ENCODE data around the gene EAF1.
"Not testable (repeated sequence)": the region's sequence is repeated elsewhere in the genome, so short reads cannot be mapped to it uniquely, and the experiment has no call there.

Gene EAF1

GRCh38 chr3:15391007-15391406, 36.4 kb upstream of the EAF1 start:
- Mint-ChIP-seq H3K9me3 (peaks cover 2 to 3% of the 10 kb centered on the region in 2 donors), H3K4me3 (no peak overlapping the region), H3K36me3 (peaks cover 6 to 20% of the 10 kb centered on the region in 2 donors), H3K4me1 (peaks cover 33 to 53% of the 10 kb centered on the region in 2 donors), H3K27ac (peak overlapping the region; percentile 31), H3K27me3 (no peaks in the 10 kb centered on the region)
- peak in 1 of 2 donors; percentile 50 for ATAC-seq (replicated peaks)
- DNase-seq: no peak

GRCh38 chr3:15393252-15393651, 34.1 kb upstream of the EAF1 start:
- not testable (repeated sequence) for ATAC-seq (replicated peaks); DNase-seq; H3K9me3 Mint-ChIP-seq; H3K27me3 Mint-ChIP-seq; H3K27ac Mint-ChIP-seq; H3K4me3 Mint-ChIP-seq
- peaks cover 19 to 30% of the 10 kb centered on the region in 2 donors for H3K4me1 Mint-ChIP-seq
- peaks cover 20 to 21% of the 10 kb centered on the region in 2 donors for H3K36me3 Mint-ChIP-seq

- peaks cover 7 to 37% of the 10 kb centered on the region in 2 donors for H3K4me1 Mint-ChIP-seq
Observed at GRCh38 chr3:15398731-15399133, 28.7 kb upstream of the EAF1 start.

GRCh38 chr3:15399970-15400369, 27.4 kb upstream of the EAF1 start:
- Mint-ChIP-seq H3K27me3 (no peaks in the 10 kb centered on the region), H3K4me1 (peaks cover 14 to 44% of the 10 kb centered on the region in 2 donors), H3K4me3 (no peak overlapping the region), H3K27ac (no peak overlapping the region), H3K9me3 (peaks cover 0 to 4% of the 10 kb centered on the region in 2 donors), H3K36me3 (peaks cover 20 to 27% of the 10 kb centered on the region in 2 donors)
- no peak for ATAC-seq (replicated peaks)
- DNase-seq: no peak

More at GRCh38 chr3:15398731-15399133, 28.7 kb upstream of the EAF1 start:
- DNase-seq; H3K27ac Mint-ChIP-seq; H3K4me3 Mint-ChIP-seq; H3K9me3 Mint-ChIP-seq; ATAC-seq (replicated peaks); H3K27me3 Mint-ChIP-seq: not testable (repeated sequence)
- peaks cover 20 to 30% of the 10 kb centered on the region in 2 donors for H3K36me3 Mint-ChIP-seq

GRCh38 chr3:15401936-15402335, 25.5 kb upstream of the EAF1 start:
- H3K9me3 Mint-ChIP-seq: peaks cover 0 to 4% of the 10 kb centered on the region in 2 donors
- peak overlapping the region; percentile 44 for H3K27ac Mint-ChIP-seq
- ATAC-seq (replicated peaks) (no peak), DNase-seq (no peak)
- H3K4me1 Mint-ChIP-seq: peaks cover 14 to 44% of the 10 kb centered on the region in 2 donors
- H3K27me3 Mint-ChIP-seq: no peaks in the 10 kb centered on the region
- H3K36me3 Mint-ChIP-seq: peaks cover 9 to 15% of the 10 kb centered on the region in 2 donors
- H3K4me3 Mint-ChIP-seq: no peak overlapping the region

- H3K4me3 Mint-ChIP-seq: no peak overlapping the region
- peaks cover 0 to 10% of the 10 kb centered on the region in 2 donors for H3K36me3 Mint-ChIP-seq
- no peak overlapping the region for H3K27ac Mint-ChIP-seq
- ATAC-seq (replicated peaks): no peak
- peaks cover 14 to 44% of the 10 kb centered on the region in 2 donors for H3K4me1 Mint-ChIP-seq
- no peaks in the 10 kb centered on the region for H3K9me3 Mint-ChIP-seq
- H3K27me3 Mint-ChIP-seq: no peaks in the 10 kb centered on the region
- no peak for DNase-seq
Observed at GRCh38 chr3:15403495-15403894, 23.9 kb upstream of the EAF1 start.

GRCh38 chr3:15403965-15404364, 23.4 kb upstream of the EAF1 start:
- no peak for ATAC-seq (replicated peaks)
- no peaks in the 10 kb centered on the region for H3K27me3 Mint-ChIP-seq
- no peak for DNase-seq
- no peaks in the 10 kb centered on the region for H3K9me3 Mint-ChIP-seq
- H3K4me1 Mint-ChIP-seq: peaks cover 14 to 44% of the 10 kb centered on the region in 2 donors
- peaks cover 0 to 11% of the 10 kb centered on the region in 2 donors for H3K36me3 Mint-ChIP-seq
- no peak overlapping the region for H3K27ac Mint-ChIP-seq
- no peak overlapping the region for H3K4me3 Mint-ChIP-seq

GRCh38 chr3:15404767-15405166, 22.6 kb upstream of the EAF1 start:
- H3K4me3 Mint-ChIP-seq: peak overlapping the region in 1 of 2 donors; percentile 4
- DNase-seq: no peak
- no peak overlapping the region for H3K27ac Mint-ChIP-seq

DNA sequence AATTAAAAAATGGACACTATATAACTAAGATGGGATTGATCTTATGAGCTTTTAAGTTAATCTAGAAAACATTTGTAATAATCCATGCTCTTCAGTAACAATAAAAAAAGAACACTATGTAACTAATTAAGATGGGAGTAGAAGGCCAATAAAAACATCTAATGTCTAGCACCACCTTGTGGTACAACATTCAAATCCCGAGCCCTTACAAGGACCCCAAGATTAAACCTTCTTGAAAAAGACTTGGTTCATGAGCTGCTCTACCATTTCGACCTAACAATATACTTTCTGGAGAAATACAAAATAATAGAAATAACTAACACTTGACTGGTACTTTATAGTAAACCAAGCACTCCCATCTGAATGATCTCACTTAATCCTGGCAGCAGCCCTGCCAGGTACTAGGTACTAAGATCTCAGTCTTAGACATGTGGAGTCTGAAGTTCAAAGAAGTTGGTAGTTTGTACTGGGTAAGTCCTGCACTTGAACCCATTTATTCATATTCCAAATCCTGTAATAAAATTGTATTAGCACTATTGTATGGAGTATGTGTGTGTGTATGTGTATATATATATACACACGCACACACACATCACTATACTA, 21.8 kb upstream of the EAF1 start:
- peak overlapping the region; percentile 5 for H3K27ac Mint-ChIP-seq
- H3K9me3 Mint-ChIP-seq: no peaks in the 10 kb centered on the region
- DNase-seq: no peak
- H3K27me3 Mint-ChIP-seq: no peaks in the 10 kb centered on the region
- peaks cover 3 to 23% of the 10 kb centered on the region in 2 donors for H3K36me3 Mint-ChIP-seq
- ATAC-seq (replicated peaks): peak; percentile 77 to 79
- no peak overlapping the region for H3K4me3 Mint-ChIP-seq
- peaks cover 18 to 38% of the 10 kb centered on the region in 2 donors for H3K4me1 Mint-ChIP-seq

More at GRCh38 chr3:15404767-15405166, 22.6 kb upstream of the EAF1 start:
- Mint-ChIP-seq H3K9me3 (no peaks in the 10 kb centered on the region), H3K4me1 (peaks cover 18 to 44% of the 10 kb centered on the region in 2 donors), H3K27me3 (no peaks in the 10 kb centered on the region), H3K36me3 (peaks cover 3 to 19% of the 10 kb centered on the region in 2 donors)
- peak; percentile 92 to 93 for ATAC-seq (replicated peaks)

DNA sequence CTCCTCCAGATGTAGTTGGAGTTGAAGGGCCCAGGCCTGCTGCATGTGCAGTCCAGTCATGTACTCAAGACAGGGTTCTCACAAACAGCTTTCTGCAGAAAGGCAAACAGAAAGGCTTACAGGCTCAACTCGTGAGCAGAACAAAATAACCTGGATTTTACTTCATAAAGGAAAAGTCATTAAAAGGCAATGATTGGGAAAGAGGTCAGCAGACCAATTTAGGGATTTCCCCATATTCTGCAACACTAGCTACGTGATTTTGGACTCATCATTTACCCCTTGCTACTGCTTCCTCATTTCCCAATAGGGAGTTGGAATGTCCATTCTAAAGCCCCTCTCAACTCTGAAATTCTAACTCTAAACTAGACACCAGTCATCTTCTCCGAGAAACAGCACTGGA, 18.2 kb upstream of the EAF1 start:
- ATAC-seq (replicated peaks): no peak
- no peak overlapping the region for H3K4me3 Mint-ChIP-seq
- H3K27me3 Mint-ChIP-seq: no peaks in the 10 kb centered on the region
- no peaks in the 10 kb centered on the region for H3K9me3 Mint-ChIP-seq
- peaks cover 13 to 34% of the 10 kb centered on the region in 2 donors for H3K36me3 Mint-ChIP-seq
- DNase-seq: no peak
- H3K27ac Mint-ChIP-seq: no peak overlapping the region
- peaks cover 8 to 13% of the 10 kb centered on the region in 2 donors for H3K4me1 Mint-ChIP-seq

- DNase-seq (no peak), ATAC-seq (replicated peaks) (no peak)
- no peak overlapping the region for H3K27ac Mint-ChIP-seq
Observed at GRCh38 chr3:15409774-15410173, 17.6 kb upstream of the EAF1 start.

DNA sequence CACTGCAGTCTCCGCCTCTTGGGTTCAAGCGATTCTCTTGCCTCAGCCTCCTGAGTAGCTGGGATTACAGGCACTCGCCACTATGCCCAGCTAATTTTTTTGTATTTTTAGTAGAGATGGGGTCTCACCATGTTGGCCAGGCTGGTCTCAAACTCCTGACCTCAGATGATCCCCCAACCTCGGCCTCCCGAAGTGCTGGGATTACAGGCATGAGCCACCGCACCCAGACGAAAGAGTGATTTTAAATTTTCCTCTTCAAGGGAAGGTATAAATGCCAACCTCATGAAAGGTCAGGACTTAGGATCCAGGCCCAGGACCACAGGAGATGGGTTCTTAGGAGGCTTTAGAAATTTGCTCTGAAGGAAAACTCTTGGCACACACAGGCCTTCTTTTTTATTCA, 16.4 kb upstream of the EAF1 start:
- not testable (repeated sequence) for H3K27ac Mint-ChIP-seq; DNase-seq; H3K9me3 Mint-ChIP-seq; H3K27me3 Mint-ChIP-seq; H3K4me1 Mint-ChIP-seq; ATAC-seq (replicated peaks); H3K4me3 Mint-ChIP-seq
- H3K36me3 Mint-ChIP-seq: peaks cover 16 to 50% of the 10 kb centered on the region in 2 donors

More at GRCh38 chr3:15409774-15410173, 17.6 kb upstream of the EAF1 start:
- peaks cover 6 to 10% of the 10 kb centered on the region in 2 donors for H3K4me1 Mint-ChIP-seq
- H3K27me3 Mint-ChIP-seq: no peaks in the 10 kb centered on the region
- H3K4me3 Mint-ChIP-seq: no peak overlapping the region
- H3K9me3 Mint-ChIP-seq: no peaks in the 10 kb centered on the region
- peaks cover 16 to 39% of the 10 kb centered on the region in 2 donors for H3K36me3 Mint-ChIP-seq

GRCh38 chr3:15420871-15421270, 6.5 kb upstream of the EAF1 start:
- Mint-ChIP-seq H3K27ac (no peak overlapping the region), H3K9me3 (no peaks in the 10 kb centered on the region), H3K4me1 (peaks cover 12 to 16% of the 10 kb centered on the region in 2 donors), H3K27me3 (no peaks in the 10 kb centered on the region), H3K36me3 (peaks cover 11 to 32% of the 10 kb centered on the region in 2 donors), H3K4me3 (no peak overlapping the region)
- ATAC-seq (replicated peaks) (no peak), DNase-seq (no peak)

DNA sequence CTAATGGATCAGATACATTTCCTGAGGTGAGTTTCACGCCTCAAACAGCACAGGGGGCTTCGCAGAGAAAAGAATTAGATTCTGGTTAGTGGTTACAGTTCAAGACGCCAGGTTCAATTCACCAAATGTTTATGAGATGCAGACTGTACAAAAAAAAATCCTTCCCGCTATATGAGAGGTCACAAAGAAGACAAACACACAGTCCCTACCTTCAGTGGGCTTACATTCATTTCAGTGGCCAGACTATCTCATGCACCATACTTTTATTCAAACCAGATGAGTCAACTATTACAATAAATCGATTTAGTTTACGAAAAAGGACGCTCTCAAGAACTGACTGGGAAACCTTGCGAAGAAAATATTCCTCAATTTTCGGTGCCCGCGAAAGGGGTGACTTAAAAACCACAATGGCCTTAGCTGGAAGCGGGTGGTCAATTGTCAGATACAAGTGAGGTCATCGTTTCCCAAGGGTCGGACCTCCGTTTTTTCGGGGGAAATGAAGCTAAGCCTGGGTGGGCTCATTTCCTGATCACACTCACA, 749 bp upstream of the EAF1 start:
- no peak for ATAC-seq (replicated peaks)
- peak overlapping the region; percentile 96 for H3K4me3 Mint-ChIP-seq
- peaks cover 15 to 36% of the 10 kb centered on the region in 2 donors for H3K36me3 Mint-ChIP-seq
- H3K4me1 Mint-ChIP-seq: peaks cover 30 to 56% of the 10 kb centered on the region in 2 donors
- H3K27ac Mint-ChIP-seq: peak overlapping the region; percentile 99
- DNase-seq: no peak
- no peaks in the 10 kb centered on the region for H3K27me3 Mint-ChIP-seq
- H3K9me3 Mint-ChIP-seq: no peaks in the 10 kb centered on the region

- Mint-ChIP-seq H3K4me1 (peaks cover 28 to 56% of the 10 kb centered on the region in 2 donors), H3K27ac (peak overlapping the region; percentile 99), H3K4me3 (peak overlapping the region; percentile 96), H3K27me3 (no peaks in the 10 kb centered on the region), H3K36me3 (peaks cover 15 to 32% of the 10 kb centered on the region in 2 donors), H3K9me3 (no peaks in the 10 kb centered on the region)
- DNase-seq: no peak
- no peak for ATAC-seq (replicated peaks)
Observed at GRCh38 chr3:15427981-15428380, 583 bp downstream of the EAF1 start.

Data from stimulated activated naive B cell treated with anti-CD40 and anti-IgM and Interleukin-4, amounts not matched to agents 10 μg/mL and 1 μg/mL and 100 μg/mL, for 72 hours (primary cell).